Stimulated activated CD4-positive, alpha-beta T cell treated with anti-CD3 and anti-CD28 coated beads, Interleukin-15, amount 100 ng/mL, for 1 hour (primary cell): ENCODE data around the gene IQSEC3.

ENCODE experiments used
- DNase-seq, 2 donors: peaks; one replicate each; pipeline ENCODE4 v3.0.0-alpha.2; 2020; ENCODE audit warnings: low read depth in 1 of 2, low spot score in 1 of 2

IQSEC3 gene

GRCh38 chr12:162467-163307 is 96.1 kb downstream of the IQSEC3 start:
- DNase-seq: no peak

DNA sequence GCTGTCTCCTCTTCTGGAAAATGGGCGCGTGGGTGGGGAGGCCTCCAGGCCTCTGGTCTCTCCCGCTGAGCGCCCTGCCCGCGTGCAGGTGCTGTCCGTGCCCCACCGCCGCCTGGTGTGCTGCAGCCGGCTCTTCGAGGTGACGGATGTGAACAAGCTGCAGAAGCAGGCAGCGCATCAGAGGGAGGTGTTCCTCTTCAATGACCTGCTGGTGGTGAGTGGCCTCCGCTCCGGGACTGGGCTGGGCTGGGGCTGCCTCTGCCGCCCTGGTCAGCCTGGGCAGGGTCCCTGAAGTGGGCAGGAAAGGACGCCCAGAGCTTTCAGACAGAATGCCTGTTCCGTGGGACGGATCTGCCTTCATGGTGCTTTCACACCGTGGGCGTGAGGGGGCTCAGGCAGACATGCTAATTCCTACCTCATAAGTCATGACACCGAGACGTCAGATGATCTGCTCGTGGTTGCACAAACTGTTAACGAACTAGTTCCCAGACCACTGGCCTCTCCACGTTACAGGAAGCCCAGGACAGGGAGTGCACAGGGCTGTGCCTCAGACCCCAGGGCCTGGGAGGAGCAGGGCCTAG is 96.9 kb downstream of the IQSEC3 start:
- DNase-seq: no peak

GRCh38 chr12:164207-164606 is 97.6 kb downstream of the IQSEC3 start:
- DNase-seq: no peak

DNA sequence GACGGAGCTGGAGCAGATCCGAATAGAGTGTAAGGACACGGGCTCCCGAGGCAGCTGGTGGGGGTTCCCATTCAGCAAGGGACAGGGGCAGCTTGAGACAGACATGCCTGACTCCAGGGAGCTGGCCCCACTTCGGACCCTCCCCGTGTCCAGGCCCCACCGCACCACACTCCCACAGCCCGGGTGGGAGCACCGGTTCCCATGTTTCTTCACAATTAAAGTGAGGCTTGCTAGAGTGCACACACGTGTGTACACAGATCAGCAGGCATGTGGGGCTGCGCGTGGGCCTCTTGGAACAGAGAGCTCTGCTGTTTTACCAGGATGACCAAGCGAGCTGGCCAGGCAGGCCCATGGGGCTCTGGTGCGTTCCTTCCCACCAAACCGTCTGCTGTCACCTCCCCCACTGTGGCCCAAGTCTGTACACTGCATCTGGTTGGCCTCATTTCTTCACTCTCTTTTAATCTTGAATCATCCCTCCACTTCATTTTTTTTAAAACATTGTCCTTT is 99.3 kb downstream of the IQSEC3 start:
- no peak for DNase-seq

- DNase-seq: no peak
Observed at GRCh38 chr12:166425-167075, 100.0 kb downstream of the IQSEC3 start.

DNA sequence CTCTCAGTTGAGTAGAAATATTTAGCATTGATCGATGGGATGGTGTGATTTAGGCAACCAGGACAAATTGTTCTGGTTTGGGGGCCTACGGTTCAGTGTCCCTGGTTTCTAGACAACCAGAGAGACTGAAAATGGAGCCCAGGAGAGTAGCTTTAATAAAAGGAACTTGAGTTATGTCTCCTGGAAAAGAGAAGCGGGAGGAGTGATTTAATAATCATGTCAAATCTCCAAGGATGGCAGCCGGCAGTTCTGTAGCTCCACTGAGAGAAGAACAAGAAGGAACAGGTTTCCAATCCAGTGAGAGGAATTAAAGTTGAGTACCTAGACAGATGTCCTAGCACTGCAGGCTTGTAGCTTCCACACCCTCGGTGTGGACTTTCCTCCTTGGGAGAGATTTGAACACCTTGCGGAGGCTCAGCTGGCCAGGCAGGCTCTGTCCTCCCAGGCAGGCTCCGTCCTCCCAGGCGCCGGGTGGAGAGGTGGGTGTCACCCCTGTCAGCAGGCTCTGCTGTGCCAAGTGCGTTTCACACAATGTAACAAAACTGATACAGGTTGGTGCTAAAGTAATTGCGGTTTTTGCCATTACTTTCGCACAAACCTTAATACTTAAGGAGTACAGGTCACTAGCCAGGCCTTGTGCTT is 101.5 kb downstream of the IQSEC3 start:
- no peak for DNase-seq

DNA sequence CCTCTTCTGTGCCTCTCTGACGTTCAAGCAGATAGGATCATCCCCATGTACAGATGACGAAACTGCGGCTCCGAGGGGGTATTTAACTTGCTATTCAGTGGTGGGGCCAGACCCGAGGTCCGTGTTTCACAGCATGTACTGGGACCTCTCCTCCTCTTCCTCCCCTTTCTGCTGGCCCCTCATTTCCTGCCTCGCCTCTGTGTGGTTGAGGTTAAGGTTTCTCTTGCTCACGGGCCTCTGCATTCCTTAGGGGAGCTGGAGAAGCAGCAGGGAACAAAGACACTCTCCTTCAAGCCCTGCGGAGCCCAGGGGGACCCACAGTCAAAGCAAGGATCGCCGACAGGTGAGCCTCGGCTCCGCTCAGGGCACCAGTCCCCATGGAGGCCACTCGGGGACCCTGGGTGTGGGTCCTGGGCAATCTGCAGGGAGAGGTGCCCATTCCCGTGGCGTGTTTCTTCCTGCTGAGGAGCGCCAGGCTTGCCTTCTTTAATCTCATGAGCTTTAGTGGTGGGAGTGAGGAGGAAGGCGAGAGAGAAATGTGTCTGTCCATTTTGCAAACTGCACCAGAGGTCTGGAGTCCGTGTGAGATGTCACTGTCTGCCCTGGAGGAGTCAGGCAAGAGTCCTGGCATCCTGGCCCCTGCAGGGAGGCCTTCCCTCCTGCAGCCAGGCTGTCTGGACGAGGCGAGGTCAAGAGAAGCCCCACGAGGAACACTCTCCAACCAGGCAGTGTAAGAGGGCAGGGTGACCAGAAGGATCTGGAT is 102.4 kb downstream of the IQSEC3 start:
- no peak for DNase-seq

GRCh38 chr12:169528-170370 is 103.2 kb downstream of the IQSEC3 start:
- no peak for DNase-seq

DNA sequence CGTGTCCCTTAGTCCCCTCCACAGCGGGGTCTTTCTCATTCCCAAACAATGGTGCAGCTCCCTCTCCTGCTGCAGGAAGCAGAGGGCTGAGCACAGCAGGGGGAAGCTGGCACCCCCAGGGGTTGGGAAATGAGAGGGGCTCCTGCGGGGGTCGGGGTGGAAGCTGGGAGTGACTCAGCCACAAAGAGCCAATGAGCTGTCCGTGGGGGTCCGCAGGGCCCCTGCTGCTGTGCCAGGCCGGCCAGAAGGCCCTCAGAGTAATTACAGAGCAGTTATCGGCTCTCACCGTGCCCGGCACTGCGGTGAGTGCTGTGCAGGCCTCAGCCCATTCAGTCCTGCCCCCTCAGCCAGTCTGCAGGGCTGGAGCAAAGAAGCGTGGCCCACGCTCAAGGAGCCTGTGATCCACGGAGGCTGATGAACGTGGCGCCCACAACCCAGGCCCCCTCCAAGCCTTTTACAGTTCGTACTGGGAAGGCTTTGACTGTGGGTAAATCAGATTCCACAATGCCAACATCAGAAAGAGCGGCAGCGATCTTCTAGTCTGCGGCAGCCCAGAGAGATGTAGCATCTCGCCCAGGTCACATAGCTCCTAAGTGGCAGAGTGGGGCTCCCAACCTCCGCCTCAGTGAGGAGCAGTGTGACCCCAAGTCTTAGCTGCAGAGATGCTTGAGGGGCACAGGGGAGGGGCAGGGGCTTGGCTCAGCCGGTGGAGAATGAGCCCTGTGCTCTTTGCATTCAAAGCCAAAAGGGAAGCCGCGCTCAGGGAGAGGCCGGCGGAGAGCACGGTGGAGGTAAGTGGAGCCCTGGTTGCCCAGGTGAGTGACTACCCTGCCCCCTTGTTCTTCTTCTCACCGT is 104.0 kb downstream of the IQSEC3 start:
- DNase-seq: no peak

DNA sequence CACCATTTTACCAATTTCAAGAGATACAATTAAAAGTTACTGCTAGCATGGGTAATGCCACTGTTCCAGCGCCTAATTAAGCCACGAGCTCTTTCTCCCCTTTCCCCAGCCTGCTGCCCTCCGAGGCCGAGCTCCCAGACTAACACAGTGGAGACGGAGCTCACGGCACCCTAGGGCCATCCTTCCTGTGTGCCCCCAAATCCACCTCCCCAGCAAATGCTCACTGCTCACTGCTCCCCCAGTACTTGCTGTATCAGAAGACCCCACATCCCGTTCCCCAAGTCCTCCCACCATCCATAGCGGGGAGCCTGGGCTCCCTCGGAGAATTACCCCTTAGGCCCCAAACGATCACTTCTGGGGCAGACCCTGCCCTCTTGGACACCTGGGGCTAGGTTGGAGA is 104.7 kb downstream of the IQSEC3 start:
- no peak for DNase-seq

- no peak for DNase-seq
Observed at GRCh38 chr12:171743-172676, 105.4 kb downstream of the IQSEC3 start.

GRCh38 chr12:172732-173161 is 106.2 kb downstream of the IQSEC3 start:
- DNase-seq: no peak

- no peak for DNase-seq
Observed at GRCh38 chr12:174124-174523, 107.6 kb downstream of the IQSEC3 start.

DNA sequence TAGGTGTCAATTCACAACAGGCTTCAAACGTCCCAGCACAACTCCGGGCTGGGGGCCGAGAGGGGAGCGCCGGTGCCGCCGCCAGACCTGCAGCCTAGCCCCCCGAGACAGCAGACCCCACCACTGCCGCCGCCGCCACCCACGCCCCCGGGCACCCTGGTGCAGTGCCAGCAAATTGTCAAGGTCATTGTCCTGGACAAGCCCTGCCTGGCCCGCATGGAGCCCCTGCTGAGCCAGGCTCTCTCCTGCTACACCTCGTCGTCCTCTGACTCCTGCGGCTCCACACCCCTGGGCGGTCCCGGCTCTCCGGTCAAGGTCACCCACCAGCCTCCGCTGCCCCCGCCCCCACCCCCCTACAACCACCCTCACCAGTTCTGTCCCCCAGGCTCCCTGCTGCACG is 108.0 kb downstream of the IQSEC3 start:
- no peak for DNase-seq

GRCh38 chr12:175250-175649 is 108.7 kb downstream of the IQSEC3 start:
- DNase-seq: no peak

DNA sequence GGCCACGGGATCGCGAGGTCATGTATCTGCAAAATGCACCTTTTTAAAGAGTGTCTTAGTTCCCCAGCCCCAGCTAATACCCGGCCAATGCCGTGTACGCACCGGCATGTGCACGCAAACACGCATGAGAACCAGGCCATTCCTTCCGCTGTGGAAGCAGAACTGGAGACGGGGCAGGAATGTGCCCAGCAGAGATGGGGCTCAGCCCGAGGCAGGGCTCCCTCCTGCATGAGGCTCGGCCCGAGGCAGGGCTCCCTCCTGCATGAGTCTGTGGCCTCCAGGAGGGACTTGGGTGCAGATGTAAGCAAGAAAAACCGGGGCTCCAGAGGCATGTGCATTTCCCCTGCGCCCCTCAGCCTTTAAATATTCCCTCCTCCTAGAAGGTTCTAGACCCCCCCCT is 109.2 kb downstream of the IQSEC3 start:
- DNase-seq: no peak

DNA sequence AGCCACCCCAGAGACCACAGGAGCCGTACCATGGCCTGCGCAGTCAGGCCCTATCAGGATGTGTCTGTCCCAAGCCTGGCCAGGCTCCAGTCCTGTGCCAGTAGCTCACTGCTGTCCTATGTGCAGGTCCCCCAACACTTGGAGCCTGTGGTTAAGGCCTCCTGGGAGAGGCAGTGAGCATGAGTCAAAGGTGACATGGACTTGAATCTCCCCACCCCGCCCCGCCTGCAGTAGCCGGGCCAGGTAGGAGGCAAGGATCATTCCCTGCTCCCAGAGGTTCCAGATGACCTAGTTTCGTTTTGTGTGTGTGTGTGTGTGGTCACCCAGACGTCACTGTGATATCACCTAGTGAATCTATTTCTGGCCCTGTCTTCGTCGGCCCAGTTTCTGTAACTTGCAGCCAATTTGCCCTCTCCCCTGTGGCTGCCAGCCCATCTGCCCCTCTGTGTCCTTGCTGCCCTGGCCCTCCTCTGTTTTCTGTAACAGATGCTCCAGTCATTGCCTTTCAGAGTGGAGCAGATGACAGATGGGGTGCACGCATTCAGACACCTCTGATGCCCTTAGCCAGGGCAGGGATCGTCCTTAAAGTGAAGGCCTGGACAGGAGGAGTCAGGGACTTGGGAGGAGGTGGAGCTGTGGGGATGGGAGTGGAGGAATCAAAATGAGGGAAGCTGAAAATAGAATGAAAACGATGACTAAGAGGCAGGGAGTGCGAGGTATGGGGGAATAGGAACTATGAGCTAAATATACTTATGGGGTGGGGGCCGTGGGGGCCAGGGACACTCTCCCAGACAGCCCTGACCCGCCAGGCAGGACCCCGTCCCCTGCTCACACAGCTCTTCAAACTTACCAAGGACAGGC is 110.0 kb downstream of the IQSEC3 start:
- no peak for DNase-seq
